HG02852 (cell line): ENCODE data around the gene HAL.
A peak's percentile ranks its signal among the peaks of the same experiment; 100 is the strongest.

Experiments used
- ATAC-seq: cut with Tn5 transposase; IDR thresholded peaks from one replicate; pipeline ENCODE4 v1.9.1; 2021; ENCODE audit warnings: mild to moderate bottlenecking, moderate library complexity; ENCODE audit not compliant: unreplicated experiment

Gene HAL

GRCh38 chr12:96014943-96015599, 18.9 kb upstream of the HAL start:
- no peak for ATAC-seq

- ATAC-seq, result no peak
Observed at GRCh38 chr12:96007729-96008128, 11.6 kb upstream of the HAL start.

- no peak for ATAC-seq
Observed at GRCh38 chr12:96006727-96007126, 10.6 kb upstream of the HAL start.

GRCh38 chr12:96000858-96001257, 4.7 kb upstream of the HAL start:
- no peak for ATAC-seq

GRCh38 chr12:95999484-95999883, 3.3 kb upstream of the HAL start:
- ATAC-seq, result no peak

- ATAC-seq, result peak; percentile 96
Observed at GRCh38 chr12:95998611-95999286, 2.6 kb upstream of the HAL start.

- no peak for ATAC-seq
Observed at GRCh38 chr12:95997911-95998510, 1.9 kb upstream of the HAL start.

- ATAC-seq, result no peak
Observed at GRCh38 chr12:95997276-95997675, 1.1 kb upstream of the HAL start.

GRCh38 chr12:95995238-95996031, 709 bp downstream of the HAL start:
- ATAC-seq, result no peak

- ATAC-seq, result no peak
Observed at GRCh38 chr12:95994476-95994875, 1.7 kb downstream of the HAL start.

- ATAC-seq, result no peak
Observed at GRCh38 chr12:95993907-95994306, 2.2 kb downstream of the HAL start.

- ATAC-seq, result no peak
Observed at GRCh38 chr12:95990136-95990535, 6.0 kb downstream of the HAL start.

- no peak for ATAC-seq
Observed at GRCh38 chr12:95989504-95990123, 6.5 kb downstream of the HAL start.

- no peak for ATAC-seq
Observed at GRCh38 chr12:95988506-95989275, 7.5 kb downstream of the HAL start.

- no peak for ATAC-seq
Observed at GRCh38 chr12:95986635-95987570, 9.2 kb downstream of the HAL start.

- ATAC-seq, result no peak
Observed at GRCh38 chr12:95984682-95985081, 11.5 kb downstream of the HAL start.

GRCh38 chr12:95982602-95983001, 13.5 kb downstream of the HAL start:
- ATAC-seq, result no peak

GRCh38 chr12:95980437-95980836, 15.7 kb downstream of the HAL start:
- ATAC-seq, result no peak

GRCh38 chr12:95978774-95979173, 17.4 kb downstream of the HAL start:
- no peak for ATAC-seq
